ENCODE data around the gene CDX1.

Gene CDX1

DNA sequence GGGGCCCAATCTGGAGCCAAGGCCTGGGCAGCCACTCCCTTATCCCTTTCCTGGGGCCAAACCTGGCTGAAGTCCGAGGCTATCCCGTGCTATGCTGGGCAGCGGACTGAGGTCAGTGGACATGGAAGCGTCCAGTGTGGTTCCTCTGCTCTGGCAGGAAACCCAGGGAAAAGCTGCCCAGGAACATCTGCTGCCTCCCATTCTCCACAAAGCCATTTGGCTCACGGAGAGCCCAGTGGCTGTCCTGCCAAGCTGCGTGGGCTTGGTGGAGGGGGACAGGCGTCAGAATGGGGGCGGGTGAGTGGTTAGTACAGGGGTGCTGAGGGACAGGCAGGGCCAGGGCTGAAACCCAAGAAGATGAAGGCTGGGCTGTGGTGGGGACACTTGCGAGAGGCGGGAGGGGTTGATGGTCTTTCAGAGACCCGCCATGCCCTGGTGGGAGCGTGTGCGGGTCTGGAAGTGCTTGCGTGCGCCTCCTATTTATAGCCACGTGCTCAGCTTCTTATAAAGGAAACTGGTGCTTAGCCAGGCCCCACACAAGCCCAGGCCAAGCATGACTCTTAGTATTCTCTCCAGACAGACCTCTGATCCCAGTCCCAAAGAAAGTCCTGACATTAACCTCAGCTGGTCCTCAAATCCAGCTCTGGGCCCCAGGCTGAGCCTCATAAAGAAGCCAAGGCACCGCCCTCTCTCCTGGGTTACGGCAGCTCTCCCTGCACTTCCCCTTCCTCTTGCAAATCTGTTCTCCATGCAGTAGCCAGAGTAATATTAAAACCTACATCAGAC, 13.9 kb downstream of the CDX1 start:
- Histone ChIP-seq H2AK5ac (ENCODE audit: low read length, severe bottlenecking) (peak overlapping the region; percentile 37), H4K91ac (ENCODE audit: low read length) (peak overlapping the region; percentile 64), H3K4me2 (ENCODE audit: low read length, poor library complexity, severe bottlenecking) (no peak overlapping the region), H3K36me3 (ENCODE audit: control insufficient read depth in 1 of 2, insufficient read depth in 2 of 2, low read depth in 1 of 2, low read length in 2 of 2) (no peaks in the 10 kb centered on the region), H3K23ac (ENCODE audit: low read length in 2 of 2) (no peak overlapping the region), H3K27me3 (ENCODE audit: control insufficient read depth in 1 of 2, insufficient read depth in 1 of 2, low read length in 2 of 2) (no peaks in the 10 kb centered on the region), H4K8ac (ENCODE audit: low read length) (peak overlapping the region; percentile 47), H3K27ac (ENCODE audit: low read length, poor library complexity, severe bottlenecking) (no peak overlapping the region), H3K79me1 (replicated peaks; ENCODE audit: low read length, poor library complexity, severe bottlenecking) (no peaks in the 10 kb centered on the region), H3K4me1 (ENCODE audit: control insufficient read depth, insufficient read depth, low read depth, low read length) (peaks cover 10% of the 10 kb centered on the region), H3K9me3 (ENCODE audit: control insufficient read depth, low read length) (no peaks in the 10 kb centered on the region), H3K4ac (ENCODE audit: low read depth in 1 of 2, low read length in 2 of 2) (peak overlapping the region in 1 of 2 experiments; percentile 46), H2AFZ (ENCODE audit: low read depth, low read length) (peak overlapping the region; percentile 21), H2BK12ac (ENCODE audit: low read length in 2 of 2) (no peak overlapping the region), H2BK5ac (ENCODE audit: low read depth, low read length, poor library complexity, severe bottlenecking) (no peak overlapping the region), H3K9ac (ENCODE audit: low read length) (peak overlapping the region; percentile 77), H3K4me3 (ENCODE audit: insufficient read depth in 1 of 2, low read depth in 1 of 2, low read length in 2 of 2) (peak overlapping the region in 1 of 2 experiments; percentile 25), H2BK120ac (ENCODE audit: low read depth, low read length) (no peak overlapping the region), H2BK15ac (ENCODE audit: low read depth, poor library complexity, severe bottlenecking) (peak overlapping the region; percentile 74), H3K18ac (ENCODE audit: low read depth in 1 of 2, low read length in 2 of 2) (peak overlapping the region; percentile 58 to 77), H3K14ac (ENCODE audit: low read length in 2 of 2) (peak overlapping the region in 1 of 2 experiments; percentile 55)
- WGBS, result 74% methylated on average over 18 of the region's 18 CpGs
- DNase-seq, result peak; percentile 27

DNA sequence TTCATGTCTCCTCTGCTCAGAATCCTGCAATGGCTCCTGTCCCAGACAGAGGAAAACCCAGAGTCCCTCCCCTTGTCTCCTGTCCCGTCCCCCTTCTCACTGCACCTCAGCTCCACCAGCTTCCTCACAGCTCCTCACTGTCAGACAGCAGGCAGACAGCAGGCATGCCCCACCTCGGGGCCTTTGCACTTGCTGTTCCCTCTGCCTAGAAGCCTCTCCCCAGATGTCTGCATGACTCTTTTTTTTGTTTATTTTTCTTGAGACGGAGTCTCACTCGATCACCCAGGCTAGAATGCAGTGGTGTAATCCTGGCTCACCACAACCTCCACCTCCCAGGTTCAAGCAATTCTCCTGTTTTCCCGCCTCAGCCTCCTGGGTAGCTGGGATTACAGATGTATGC, 14.4 kb downstream of the CDX1 start:
- H3K23ac ChIP-seq (ENCODE audit: low read length in 2 of 2), result no peak overlapping the region
- H3K4me1 ChIP-seq (ENCODE audit: control insufficient read depth, insufficient read depth, low read depth, low read length), result peaks cover 9% of the 10 kb centered on the region
- no peak overlapping the region for H2AK5ac ChIP-seq (ENCODE audit: low read length, severe bottlenecking)
- no peak overlapping the region for H2AFZ ChIP-seq (ENCODE audit: low read depth, low read length)
- H2BK120ac ChIP-seq (ENCODE audit: low read depth, low read length), result no peak overlapping the region
- no peak overlapping the region for H3K4ac ChIP-seq (ENCODE audit: low read depth in 1 of 2, low read length in 2 of 2)
- H3K27me3 ChIP-seq (ENCODE audit: control insufficient read depth in 1 of 2, insufficient read depth in 1 of 2, low read length in 2 of 2), result no peaks in the 10 kb centered on the region
- no peak overlapping the region for H3K27ac ChIP-seq (ENCODE audit: low read length, poor library complexity, severe bottlenecking)
- H4K8ac ChIP-seq (ENCODE audit: low read length), result no peak overlapping the region
- no peak overlapping the region for H3K4me3 ChIP-seq (ENCODE audit: insufficient read depth in 1 of 2, low read depth in 1 of 2, low read length in 2 of 2)
- H2BK15ac ChIP-seq (ENCODE audit: low read depth, poor library complexity, severe bottlenecking), result no peak overlapping the region
- H2BK5ac ChIP-seq (ENCODE audit: low read depth, low read length, poor library complexity, severe bottlenecking), result no peak overlapping the region
- H2BK12ac ChIP-seq (ENCODE audit: low read length in 2 of 2), result no peak overlapping the region
- H3K36me3 ChIP-seq (ENCODE audit: control insufficient read depth in 1 of 2, insufficient read depth in 2 of 2, low read depth in 1 of 2, low read length in 2 of 2), result no peaks in the 10 kb centered on the region
- no peak overlapping the region for H3K4me2 ChIP-seq (ENCODE audit: low read length, poor library complexity, severe bottlenecking)
- H3K18ac ChIP-seq (ENCODE audit: low read depth in 1 of 2, low read length in 2 of 2), result peak overlapping the region in 1 of 2 experiments; percentile 58
- H3K14ac ChIP-seq (ENCODE audit: low read length in 2 of 2), result no peak overlapping the region
- no peak overlapping the region for H4K91ac ChIP-seq (ENCODE audit: low read length)
- no peaks in the 10 kb centered on the region for H3K9me3 ChIP-seq (ENCODE audit: control insufficient read depth, low read length)
- WGBS, result 37% methylated on average over 5 of the region's 5 CpGs
- H3K79me1 ChIP-seq (replicated peaks; ENCODE audit: low read length, poor library complexity, severe bottlenecking), result no peaks in the 10 kb centered on the region
- peak; percentile 77 for DNase-seq
- peak overlapping the region; percentile 77 for H3K9ac ChIP-seq (ENCODE audit: low read length)

DNA sequence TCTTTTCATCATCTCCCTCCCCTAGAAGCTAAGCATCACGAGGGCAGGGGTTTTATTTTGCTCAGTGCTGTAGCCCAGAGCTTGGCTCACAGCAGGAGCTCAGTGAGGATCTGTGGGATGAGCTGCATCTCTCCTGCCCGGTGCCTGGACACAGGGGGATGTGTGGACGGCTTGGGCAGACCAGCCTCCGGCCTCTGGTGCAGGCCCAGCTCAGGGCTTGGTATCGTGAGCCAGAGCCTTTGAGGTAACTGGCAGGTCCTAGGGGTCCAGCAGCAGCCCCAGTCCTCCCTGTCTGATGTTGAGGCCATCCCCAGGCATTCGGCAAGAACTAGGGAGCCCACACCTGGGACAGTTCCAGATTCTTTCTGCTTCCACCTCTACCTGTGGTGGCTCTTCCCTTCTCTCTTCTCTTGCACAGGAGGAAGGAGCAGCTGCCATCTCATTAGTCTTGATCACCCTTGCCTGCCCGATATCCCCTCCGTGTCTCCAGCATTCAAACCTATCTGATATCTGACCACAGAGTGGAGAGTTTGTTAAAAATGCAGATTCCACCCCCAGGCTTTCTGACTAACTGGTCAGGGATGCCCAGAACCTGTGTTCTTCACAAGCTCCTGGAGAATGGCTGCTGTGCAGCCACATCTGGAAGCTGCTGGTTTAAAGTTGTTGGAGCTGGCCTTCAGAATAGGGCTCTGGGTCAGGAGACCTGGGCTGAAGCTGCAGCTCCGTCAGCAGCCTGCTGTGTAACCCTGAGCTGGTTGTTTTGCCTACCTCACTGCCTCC, 15.4 kb downstream of the CDX1 start:
- H4K91ac ChIP-seq (ENCODE audit: low read length), result no peak overlapping the region
- H3K4me2 ChIP-seq (ENCODE audit: low read length, poor library complexity, severe bottlenecking), result no peak overlapping the region
- no peaks in the 10 kb centered on the region for H3K79me1 ChIP-seq (replicated peaks; ENCODE audit: low read length, poor library complexity, severe bottlenecking)
- H3K4me1 ChIP-seq (ENCODE audit: control insufficient read depth, insufficient read depth, low read depth, low read length), result peaks cover 5% of the 10 kb centered on the region
- no peak overlapping the region for H2BK120ac ChIP-seq (ENCODE audit: low read depth, low read length)
- H2BK15ac ChIP-seq (ENCODE audit: low read depth, poor library complexity, severe bottlenecking), result no peak overlapping the region
- H3K4ac ChIP-seq (ENCODE audit: low read depth in 1 of 2, low read length in 2 of 2), result no peak overlapping the region
- H2BK12ac ChIP-seq (ENCODE audit: low read length in 2 of 2), result peak overlapping the region in 1 of 2 experiments; percentile 29
- 87% methylated on average over 8 of the region's 9 CpGs for WGBS
- H3K27ac ChIP-seq (ENCODE audit: low read length, poor library complexity, severe bottlenecking), result no peak overlapping the region
- no peak overlapping the region for H3K14ac ChIP-seq (ENCODE audit: low read length in 2 of 2)
- no peaks in the 10 kb centered on the region for H3K36me3 ChIP-seq (ENCODE audit: control insufficient read depth in 1 of 2, insufficient read depth in 2 of 2, low read depth in 1 of 2, low read length in 2 of 2)
- peaks cover 0 to 3% of the 10 kb centered on the region in 2 experiments for H3K27me3 ChIP-seq (ENCODE audit: control insufficient read depth in 1 of 2, insufficient read depth in 1 of 2, low read length in 2 of 2)
- no peak overlapping the region for H4K8ac ChIP-seq (ENCODE audit: low read length)
- peak overlapping the region; percentile 77 for H3K9ac ChIP-seq (ENCODE audit: low read length)
- H2AK5ac ChIP-seq (ENCODE audit: low read length, severe bottlenecking), result no peak overlapping the region
- no peak overlapping the region for H2BK5ac ChIP-seq (ENCODE audit: low read depth, low read length, poor library complexity, severe bottlenecking)
- H3K23ac ChIP-seq (ENCODE audit: low read length in 2 of 2), result no peak overlapping the region
- H3K9me3 ChIP-seq (ENCODE audit: control insufficient read depth, low read length), result no peaks in the 10 kb centered on the region
- H2AFZ ChIP-seq (ENCODE audit: low read depth, low read length), result no peak overlapping the region
- no peak for DNase-seq
- no peak overlapping the region for H3K4me3 ChIP-seq (ENCODE audit: insufficient read depth in 1 of 2, low read depth in 1 of 2, low read length in 2 of 2)
- no peak overlapping the region for H3K18ac ChIP-seq (ENCODE audit: low read depth in 1 of 2, low read length in 2 of 2)

DNA sequence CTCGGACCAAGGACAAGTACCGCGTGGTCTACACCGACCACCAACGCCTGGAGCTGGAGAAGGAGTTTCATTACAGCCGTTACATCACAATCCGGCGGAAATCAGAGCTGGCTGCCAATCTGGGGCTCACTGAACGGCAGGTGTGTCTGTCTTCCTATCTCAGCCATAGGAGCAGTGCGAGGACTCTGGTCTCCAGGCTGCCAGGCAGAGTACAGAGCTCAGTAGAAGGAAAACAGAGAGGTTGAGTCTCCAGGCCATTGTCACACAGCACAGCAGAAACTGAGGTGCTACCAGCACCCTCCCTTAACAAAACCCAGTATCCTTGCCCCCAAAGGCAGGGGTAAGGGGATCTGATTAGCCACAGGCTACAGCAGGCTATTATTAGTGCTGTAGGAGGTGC, 16.2 kb downstream of the CDX1 start:
- H2BK12ac ChIP-seq (ENCODE audit: low read length in 2 of 2), result no peak overlapping the region
- H3K18ac ChIP-seq (ENCODE audit: low read depth in 1 of 2, low read length in 2 of 2), result no peak overlapping the region
- H3K4me3 ChIP-seq (ENCODE audit: insufficient read depth in 1 of 2, low read depth in 1 of 2, low read length in 2 of 2), result no peak overlapping the region
- H4K91ac ChIP-seq (ENCODE audit: low read length), result no peak overlapping the region
- H3K36me3 ChIP-seq (ENCODE audit: control insufficient read depth in 1 of 2, insufficient read depth in 2 of 2, low read depth in 1 of 2, low read length in 2 of 2), result no peaks in the 10 kb centered on the region
- DNase-seq, result no peak
- H2AFZ ChIP-seq (ENCODE audit: low read depth, low read length), result no peak overlapping the region
- H2BK5ac ChIP-seq (ENCODE audit: low read depth, low read length, poor library complexity, severe bottlenecking), result no peak overlapping the region
- no peak overlapping the region for H2AK5ac ChIP-seq (ENCODE audit: low read length, severe bottlenecking)
- H2BK15ac ChIP-seq (ENCODE audit: low read depth, poor library complexity, severe bottlenecking), result no peak overlapping the region
- H3K27ac ChIP-seq (ENCODE audit: low read length, poor library complexity, severe bottlenecking), result no peak overlapping the region
- H3K23ac ChIP-seq (ENCODE audit: low read length in 2 of 2), result no peak overlapping the region
- WGBS, result 95% methylated on average over 10 of the region's 10 CpGs
- no peak overlapping the region for H3K4me2 ChIP-seq (ENCODE audit: low read length, poor library complexity, severe bottlenecking)
- peaks cover 0 to 9% of the 10 kb centered on the region in 2 experiments for H3K27me3 ChIP-seq (ENCODE audit: control insufficient read depth in 1 of 2, insufficient read depth in 1 of 2, low read length in 2 of 2)
- H3K9me3 ChIP-seq (ENCODE audit: control insufficient read depth, low read length), result no peaks in the 10 kb centered on the region
- no peak overlapping the region for H3K9ac ChIP-seq (ENCODE audit: low read length)
- H3K79me1 ChIP-seq (replicated peaks; ENCODE audit: low read length, poor library complexity, severe bottlenecking), result no peaks in the 10 kb centered on the region
- no peak overlapping the region for H2BK120ac ChIP-seq (ENCODE audit: low read depth, low read length)
- no peak overlapping the region for H3K14ac ChIP-seq (ENCODE audit: low read length in 2 of 2)
- H3K4me1 ChIP-seq (ENCODE audit: control insufficient read depth, insufficient read depth, low read depth, low read length), result peaks cover 5% of the 10 kb centered on the region
- H4K8ac ChIP-seq (ENCODE audit: low read length), result no peak overlapping the region
- H3K4ac ChIP-seq (ENCODE audit: low read depth in 1 of 2, low read length in 2 of 2), result no peak overlapping the region
